NT2/D1 (cell line): ENCODE measurements around the gene TTBK1.

Experiments
- SUZ12 ChIP-seq: IDR thresholded peaks from 2 replicates; pipeline ENCODE4 v1.6.1; 2011; ENCODE audit not compliant: insufficient read length, insufficient read depth; ENCODE audit errors: extremely low read depth
- YY1 ChIP-seq: IDR thresholded peaks from 2 replicates; pipeline ENCODE4 v1.6.1; 2011; ENCODE audit not compliant: insufficient read length, insufficient read depth
- ZNF274 ChIP-seq: IDR thresholded peaks from 2 replicates; pipeline ENCODE4 v1.6.1; 2011; ENCODE audit warnings: mild to moderate bottlenecking, low read depth, low read length

GRCh38 chr6:43254846-43255245, 11.6 kb downstream of the TTBK1 start:
- no peak for TF ChIP-seq YY1
- no peak for TF ChIP-seq ZNF274
- TF ChIP-seq SUZ12 = no peak
